HUDEP-2 (cell line): Measurements from ENCODE around the gene HRH1.

ENCODE experiments used
- DNase-seq, 76 experiments: peaks; one replicate each; lab custom pipeline; 2025; ENCODE audit not compliant: unreplicated experiment in 76 of 76; lab: John Stamatoyannopoulos, UW

Gene HRH1

DNA sequence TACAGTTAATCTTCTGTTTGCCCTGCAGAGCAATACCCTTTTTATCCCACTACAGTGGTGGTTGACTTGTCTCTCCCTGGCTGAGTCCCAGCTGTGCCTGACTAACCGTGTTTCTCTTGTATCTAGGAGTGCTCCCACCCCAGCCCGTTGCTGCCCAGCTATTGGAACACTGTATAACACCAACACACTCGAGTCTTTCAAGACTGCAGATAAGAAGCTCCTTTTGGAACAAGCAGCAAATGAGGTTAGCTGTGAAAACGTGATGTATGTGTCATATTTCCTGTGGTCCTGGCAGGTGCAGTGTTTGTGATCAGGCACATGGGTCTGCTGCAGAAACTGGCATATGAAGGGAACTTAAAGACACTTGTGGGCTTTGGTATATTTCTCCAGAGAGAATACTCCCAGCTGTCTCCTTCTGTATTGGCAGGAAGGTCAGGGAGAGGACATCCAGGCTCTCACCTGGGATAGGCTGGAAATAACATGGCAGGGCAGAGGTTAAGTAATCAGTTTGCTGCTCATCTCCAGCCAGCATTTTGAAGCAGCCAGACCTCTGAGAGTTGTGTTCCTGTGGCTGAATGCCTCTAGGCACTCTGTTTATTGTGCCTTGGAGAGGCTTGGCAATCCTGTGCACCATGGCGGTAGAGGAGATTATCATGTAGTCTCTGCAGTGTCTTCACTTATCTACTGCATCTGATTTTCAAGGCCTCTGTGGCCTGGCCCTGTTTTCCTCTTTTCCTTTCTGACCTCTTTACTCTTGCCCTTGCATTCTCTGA is 152.7 kb downstream of the HRH1 start:
- DNase-seq: no peak

DNA sequence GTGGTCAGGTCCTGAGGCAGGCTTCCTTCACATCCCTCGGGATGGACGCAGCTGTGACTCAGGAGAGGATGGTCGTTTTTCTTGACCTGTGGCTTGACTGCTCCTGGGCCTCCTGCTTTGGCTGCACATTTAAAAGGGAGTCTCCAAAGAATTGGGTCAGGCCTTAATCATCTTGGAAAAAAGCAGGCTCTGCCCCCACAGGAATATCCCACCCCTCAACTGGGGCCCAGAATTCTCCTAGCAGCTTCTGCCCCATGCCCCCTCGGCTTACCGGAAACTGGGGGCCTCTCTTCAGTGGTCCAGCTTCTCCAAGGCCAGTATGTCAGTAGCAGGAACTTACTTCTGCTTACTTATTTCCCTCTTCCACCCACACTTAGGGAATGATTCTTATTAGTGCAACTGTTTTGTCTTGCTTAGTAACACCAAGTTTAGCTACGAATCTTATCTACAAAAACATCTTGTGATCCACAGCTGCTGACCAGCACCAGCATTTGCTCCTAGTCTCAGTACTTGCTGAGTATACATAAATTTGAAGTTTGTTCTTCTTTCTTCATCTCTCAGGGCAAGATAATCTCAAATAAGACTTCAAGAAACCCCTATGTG is 153.6 kb downstream of the HRH1 start:
- no peak for DNase-seq

DNA sequence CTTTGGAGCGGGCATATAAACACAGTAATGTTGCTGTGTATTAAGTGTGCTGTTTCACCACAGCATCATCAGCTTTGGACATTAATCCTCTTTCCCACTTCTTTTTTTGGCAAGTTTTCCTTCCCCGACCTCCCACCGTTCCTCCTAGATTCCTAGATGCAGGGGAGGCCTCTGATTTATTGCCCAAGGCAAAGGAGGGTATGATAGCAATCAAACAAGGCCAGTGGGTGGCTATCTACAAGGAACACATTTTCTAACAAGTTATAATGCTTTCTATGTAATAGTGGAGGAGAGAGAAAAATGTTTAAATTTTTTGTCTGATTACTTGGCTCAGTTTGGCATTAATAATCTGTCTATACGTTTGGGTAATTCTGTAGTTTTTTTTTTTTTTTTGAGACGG is 156.0 kb downstream of the HRH1 start:
- no peak for DNase-seq

- no peak for DNase-seq
Measured at GRCh38 chr3:11312166-11312565, 157.9 kb downstream of the HRH1 start.
